ENCODE results near the gene FAM3B.
"Not testable (repeated sequence)": the region's sequence is repeated elsewhere in the genome, so short reads cannot be mapped to it uniquely, and the experiment has no call there.

FAM3B gene, protein sequence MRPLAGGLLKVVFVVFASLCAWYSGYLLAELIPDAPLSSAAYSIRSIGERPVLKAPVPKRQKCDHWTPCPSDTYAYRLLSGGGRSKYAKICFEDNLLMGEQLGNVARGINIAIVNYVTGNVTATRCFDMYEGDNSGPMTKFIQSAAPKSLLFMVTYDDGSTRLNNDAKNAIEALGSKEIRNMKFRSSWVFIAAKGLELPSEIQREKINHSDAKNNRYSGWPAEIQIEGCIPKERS

DNA sequence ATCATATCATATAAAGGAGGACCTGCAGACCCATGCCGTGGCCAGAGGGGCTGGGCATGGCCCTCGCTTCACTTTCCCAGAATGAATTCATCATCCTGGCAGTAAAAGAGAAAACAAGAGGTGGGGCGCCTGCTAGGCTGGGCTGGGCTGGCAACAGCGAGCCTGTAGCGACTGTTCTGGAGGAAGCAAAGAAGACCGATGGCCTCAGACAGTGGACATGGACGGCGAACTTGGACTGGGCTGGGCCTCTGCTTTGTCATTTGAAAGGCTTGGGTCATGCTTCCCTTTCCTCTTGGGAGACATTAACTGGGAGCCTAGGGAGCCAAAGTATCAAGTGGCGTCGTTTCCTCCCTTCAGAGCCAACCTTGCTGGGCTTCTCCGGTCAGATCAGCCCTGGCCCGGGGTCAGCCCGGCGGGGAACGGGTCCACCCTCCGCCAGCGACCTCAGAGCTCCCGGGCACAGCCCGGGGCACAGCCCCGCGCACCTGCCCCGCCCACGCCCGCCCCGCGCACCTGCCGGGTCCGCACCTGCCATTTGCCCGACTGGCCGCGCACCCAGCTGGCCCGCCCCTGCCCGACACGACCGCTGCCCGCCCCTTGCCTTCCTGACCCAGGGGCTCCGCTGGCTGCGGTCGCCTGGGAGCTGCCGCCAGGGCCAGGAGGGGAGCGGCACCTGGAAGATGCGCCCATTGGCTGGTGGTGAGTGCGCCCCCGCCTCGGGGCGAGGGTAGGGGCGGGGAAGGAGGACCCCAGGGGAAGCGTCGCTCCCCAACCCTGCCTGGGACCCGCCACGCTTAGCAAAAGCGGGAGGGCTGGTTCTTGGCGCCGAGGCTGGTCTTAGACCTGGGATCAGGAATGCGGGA lies at the start of gene FAM3B:
FAM3B (plus strand) TSS at position 602 of the 863 bp plus-strand sequence; CDS start at position 681, 79 bp downstream.
- no peak for DNase-seq (ENCODE audit: low read depth, low spot score)

DNA sequence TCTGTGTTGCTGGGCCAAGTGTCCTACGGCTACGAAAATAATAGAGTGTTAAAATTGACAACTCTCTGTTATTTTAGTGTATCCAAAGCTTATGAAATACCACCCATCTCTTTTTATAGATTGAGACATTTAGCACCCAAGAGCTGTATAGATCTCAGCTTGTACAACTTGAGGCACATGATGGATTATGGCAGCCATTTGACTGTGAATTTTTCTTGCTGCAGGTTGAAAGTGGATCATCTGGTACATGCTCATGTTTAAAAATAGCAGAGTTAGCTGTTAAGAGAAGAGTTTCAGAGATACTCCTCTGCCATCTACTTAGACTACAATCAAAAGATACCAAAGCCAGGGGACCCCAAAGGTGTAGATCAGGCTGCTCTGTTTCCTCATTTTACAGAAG lies 49.3 kb upstream of the FAM3B start:
- DNase-seq (ENCODE audit: low read depth, low spot score): no peak

DNA sequence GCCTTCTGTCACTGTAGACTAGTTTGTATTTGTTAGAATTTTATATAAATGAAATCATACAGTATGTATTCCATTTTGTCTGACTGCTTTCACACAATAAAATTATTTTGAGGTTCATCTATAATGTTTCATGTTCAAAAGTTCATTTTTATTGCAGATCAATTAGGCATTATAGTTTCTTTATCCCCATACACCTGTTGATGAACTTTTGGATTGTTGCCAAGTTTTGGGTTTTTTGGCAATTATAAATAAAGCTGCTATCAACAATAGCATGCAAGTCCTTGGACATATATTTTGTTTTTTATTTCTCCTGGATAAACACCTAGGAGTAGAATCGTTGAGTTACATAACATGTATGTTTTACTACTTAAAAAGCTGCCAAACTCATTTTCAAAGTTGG lies 47.1 kb upstream of the FAM3B start:
- DNase-seq (ENCODE audit: low read depth, low spot score): no peak

DNA sequence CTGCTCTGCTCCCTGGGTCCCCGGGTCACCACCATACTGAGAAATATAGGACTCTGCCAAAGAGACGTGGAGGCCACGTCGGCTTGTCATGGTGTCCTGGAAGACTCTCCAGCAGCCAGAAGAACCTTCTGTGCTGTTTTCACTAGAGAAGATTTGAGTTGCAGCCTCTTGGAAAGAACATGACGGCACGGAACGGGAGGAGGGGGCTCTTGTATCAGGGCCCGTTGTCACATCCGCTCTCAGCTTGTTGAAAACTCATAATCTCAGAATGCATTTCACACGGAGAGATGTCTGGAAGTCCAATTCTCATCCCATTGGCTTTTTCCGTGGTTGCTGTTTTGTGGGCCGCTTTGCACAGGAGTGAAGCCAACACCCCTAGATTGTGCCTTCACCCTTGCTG lies 39.4 kb upstream of the FAM3B start:
- DNase-seq (ENCODE audit: low read depth, low spot score): no peak

DNA sequence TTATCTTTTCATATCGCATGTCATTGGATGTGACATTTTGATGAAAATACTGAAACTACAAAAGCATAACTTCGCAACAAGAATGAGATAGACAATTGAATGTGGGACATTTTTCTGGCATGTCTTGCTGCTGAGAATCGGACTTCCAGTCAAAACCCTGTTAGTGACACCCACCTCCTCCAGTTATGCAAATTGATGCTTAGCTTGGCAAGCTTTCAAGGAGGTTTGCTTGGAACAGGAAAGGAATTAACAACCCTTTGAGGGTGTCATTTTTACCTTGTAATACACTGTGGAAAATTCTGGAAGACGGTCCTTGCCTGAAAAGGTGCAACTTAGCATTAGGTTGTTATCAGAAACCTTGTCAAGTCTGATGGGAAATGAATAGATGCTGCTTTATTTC lies 38.8 kb upstream of the FAM3B start:
- DNase-seq (ENCODE audit: low read depth, low spot score): no peak

DNA sequence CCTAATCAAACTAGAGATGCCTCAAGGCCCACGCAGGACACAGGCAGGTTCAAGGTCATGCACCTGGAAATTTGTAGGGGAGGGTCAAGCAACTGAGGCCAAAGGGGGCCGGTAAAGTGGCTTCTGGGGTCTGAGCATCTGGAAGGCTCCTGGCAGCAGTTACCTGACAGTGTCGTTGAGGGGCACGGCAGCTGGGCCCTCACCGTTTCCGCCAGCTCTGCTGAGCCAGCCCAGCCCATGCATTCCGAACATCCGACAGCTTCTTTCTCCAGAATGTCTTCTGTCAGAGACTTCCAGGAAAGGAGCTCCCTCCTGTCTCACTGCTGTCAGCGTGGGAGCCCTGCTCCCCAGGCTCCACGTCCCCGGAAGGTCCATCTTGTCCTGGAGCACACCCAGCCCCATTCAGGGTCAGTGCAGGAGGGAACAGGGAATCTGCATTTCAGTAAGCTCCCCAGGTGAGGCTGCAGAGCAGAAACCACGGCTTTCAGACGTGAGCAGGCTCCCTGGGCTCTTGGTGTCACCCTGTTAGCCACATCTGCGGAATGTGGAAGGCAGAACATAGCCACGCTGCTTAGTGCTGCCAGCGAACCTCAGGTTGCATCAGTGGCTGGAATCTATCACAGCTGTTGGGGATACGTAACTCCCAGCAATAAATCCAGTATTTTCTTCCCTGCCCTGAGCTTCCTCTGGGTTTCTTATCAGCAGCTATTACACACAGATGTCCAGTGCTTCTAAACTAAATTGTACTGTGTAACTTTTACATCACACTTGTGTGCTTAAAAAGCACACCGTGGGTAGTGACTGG lies 36.3 kb upstream of the FAM3B start:
- DNase-seq (ENCODE audit: low read depth, low spot score): no peak

DNA sequence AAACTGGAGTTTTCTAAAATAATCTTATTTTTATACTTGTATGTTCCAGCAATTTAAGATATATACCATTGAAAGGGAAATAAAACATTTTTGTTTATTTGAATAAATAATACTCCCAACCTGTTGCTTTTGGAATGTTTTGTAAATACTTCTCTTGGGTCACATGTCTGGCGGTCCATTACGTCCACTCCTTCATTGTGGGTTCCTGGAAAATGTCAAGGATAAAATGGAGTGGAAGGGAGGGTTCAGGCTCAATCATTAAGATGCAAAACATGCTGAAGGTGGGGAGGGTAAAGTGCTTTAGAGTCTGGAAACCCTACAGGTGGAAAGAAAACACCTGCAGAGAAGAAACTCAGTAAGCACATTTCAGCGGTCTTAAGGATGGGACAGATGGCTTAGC lies 34.2 kb upstream of the FAM3B start:
- no peak for DNase-seq (ENCODE audit: low read depth, low spot score)

DNA sequence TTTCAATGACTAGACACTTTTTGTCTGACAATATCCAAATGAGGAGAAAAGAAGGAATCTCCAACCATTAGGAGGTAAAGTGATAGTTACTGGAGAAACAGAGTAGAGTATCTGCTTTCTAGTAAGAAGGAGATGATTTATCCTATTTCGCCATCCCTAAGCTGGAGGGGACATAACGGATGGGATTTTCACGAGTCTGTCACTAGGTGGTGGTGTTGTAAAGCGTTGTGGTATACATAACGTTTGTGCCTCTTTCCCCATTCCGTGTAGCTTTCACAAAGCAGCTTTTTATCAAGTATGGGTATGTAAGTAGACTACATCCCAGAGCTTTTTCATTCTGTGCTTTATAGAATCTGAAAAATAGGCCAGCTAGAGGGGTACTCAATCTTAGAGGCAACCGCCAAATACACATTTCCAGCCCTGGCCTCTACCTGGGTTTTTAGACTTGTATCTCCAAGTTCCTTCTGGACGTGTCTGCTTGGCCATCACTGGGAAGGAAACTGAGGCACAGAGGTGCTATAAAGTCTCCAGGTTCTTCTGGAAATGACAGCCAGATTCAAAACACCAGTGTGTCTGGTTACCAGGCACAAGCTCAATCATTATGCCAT lies 33.3 kb upstream of the FAM3B start:
- DNase-seq (ENCODE audit: low read depth, low spot score): peak; percentile 55

DNA sequence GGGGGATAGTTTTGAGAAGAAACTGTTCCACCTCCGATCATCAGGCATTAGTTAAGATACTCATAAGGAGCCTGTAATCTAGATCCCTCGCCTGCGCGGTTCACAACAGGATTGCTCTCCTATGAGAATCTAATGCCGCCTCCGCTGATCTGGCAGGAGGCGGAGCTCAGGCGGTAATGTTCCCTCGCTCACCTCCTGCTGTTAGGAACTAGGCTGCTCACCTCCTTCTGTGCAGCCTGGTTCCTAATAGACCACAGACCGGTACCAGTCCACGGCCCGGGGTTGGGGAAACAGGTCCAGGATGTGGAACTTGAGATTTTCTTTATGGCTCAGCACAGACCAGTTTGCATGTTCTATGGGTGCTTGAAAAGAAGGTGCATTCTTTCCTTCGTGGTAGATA lies 27.2 kb upstream of the FAM3B start:
- no peak for DNase-seq (ENCODE audit: low read depth, low spot score)

DNA sequence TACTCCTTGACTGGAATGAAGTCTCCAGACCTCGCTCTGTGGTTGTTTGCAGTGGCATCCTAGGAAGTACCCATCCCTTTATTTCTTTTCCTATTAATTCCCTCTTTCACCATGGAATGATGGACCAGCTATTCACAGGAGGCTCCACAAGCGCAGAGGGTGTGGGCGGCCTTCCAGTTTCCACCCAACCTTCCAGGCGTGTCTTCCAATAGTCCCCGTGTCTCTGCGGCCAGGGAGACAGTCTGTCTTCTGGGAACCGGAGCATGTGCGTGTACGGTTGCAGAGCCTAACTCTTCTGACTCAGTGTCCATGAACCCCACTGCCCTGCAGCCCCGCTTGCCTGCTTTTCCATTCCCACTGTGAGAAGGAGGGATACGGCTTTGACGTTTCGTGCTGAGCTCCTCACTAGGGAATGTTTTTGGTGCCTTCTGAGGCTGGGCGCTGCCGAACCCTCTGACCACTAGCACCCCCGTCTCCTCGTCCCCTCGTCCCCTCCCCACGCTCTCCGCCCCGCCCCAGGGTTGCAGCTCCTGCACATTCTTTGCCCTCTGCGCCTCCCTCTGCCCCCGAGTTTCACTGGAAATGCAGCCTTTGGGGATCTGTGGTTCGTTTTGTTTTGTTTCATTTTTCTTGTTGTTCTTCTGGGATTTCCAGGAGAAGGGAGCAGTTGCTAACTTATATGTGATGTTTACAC lies 26.3 kb upstream of the FAM3B start:
- no peak for DNase-seq (ENCODE audit: low read depth, low spot score)

DNA sequence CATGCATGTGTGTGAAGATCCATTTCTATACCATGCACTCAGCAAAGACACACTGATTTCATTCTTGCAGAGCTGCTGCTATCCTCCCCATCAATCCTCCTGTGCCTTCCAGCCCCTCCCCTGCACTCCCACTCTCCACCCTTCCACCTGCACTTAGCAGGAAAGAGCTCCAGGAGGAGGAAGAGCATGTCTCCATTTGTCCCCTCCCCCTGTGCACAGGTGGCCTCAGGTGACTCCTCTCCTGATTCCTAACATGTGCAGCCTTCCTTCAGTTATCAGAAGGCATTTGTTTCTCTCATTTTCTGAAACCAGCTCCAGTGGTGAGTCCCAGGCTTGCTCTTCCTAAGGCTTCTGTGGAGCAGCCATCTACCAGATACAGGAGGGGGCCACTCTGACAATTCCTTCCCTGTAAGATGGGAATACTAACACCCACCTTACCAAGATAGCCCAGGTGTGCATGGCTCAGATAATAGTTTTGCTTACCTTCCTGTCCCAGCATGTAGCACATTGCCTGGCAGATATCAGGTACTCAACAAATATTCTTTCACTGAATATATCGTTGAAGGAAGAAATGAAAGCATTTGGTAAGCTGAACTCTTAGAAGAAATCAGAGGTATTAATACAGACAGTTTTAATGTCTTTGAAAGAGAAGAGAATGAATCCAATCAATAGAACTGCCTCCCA lies 21.9 kb upstream of the FAM3B start:
- no peak for DNase-seq (ENCODE audit: low read depth, low spot score)

DNA sequence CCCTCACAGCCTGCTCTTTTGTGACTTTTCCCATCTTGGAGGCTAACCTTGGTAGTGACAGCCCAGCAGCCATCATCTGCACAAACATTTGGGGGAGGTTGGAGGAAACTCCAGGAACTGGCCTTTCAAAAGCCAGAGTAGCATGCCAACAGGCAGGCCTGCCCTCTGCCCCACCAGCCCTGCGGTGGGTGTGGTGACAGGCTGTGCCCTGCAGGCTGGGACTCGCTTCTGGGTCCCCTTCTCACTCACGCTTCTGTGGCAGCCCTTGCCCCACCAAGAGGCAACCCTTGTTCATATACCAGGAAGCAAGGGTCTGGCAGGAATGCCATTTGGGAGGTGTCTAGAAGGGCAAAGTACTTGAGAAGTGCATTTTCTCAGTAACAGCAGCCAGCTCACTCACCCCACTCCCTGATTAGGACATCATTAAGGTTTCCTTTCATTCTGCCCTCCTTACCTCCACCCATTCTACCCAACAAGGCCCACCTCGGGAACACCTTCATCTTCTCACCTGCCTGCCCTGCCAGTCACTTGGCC lies 20.8 kb upstream of the FAM3B start:
- no peak for DNase-seq (ENCODE audit: low read depth, low spot score)

DNA sequence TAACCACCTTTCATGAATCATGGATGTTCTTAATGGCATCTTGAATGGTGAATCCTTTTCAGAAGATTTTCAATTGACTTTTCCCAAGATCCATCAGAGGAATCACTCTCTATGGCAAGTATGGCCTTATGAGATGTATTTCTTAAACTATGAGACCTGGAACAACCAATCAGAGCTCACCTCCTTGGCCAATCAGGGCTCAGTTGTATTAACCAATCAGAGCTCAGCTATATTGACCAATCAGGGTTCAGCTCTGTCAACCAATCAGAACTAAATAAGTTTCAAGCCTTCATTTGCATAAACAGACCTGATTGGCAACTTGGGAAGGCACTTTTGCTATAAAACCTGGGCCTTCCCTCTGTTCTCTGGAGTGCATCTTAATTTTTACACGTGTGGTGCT lies 13.6 kb upstream of the FAM3B start:
- DNase-seq (ENCODE audit: low read depth, low spot score): no peak

DNA sequence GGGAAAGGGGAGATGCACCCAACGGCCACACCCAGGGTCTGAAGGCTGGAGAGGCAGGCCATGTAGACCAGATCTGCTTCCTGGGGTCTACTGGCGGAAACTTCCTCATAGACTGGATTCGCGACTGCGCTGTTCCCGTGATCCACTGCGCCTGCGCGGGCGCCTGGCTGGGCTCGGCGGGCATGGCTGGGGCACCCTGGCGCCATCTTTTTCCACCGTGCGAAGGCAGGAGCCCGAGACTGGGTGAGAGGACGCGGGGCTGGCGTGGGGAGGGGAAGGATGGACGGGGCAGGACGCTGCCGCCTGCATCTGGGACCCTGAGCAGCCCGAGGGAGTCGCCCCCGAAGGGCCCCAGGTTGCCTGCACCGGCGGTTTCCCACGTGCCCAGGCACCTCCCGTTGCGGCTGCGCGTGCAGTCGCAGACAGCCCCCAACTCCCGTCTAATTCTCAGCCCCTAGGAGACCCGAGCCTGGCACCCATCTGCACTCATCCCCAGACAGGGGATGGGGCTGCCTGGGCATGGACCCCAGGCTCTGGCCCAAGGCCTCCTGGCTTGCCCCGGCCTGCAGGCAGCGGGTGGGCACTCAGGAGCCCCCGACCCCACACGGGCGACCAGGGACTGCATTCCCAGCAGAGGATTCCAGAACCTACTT lies 12.4 kb upstream of the FAM3B start:
- no peak for DNase-seq (ENCODE audit: low read depth, low spot score)

DNA sequence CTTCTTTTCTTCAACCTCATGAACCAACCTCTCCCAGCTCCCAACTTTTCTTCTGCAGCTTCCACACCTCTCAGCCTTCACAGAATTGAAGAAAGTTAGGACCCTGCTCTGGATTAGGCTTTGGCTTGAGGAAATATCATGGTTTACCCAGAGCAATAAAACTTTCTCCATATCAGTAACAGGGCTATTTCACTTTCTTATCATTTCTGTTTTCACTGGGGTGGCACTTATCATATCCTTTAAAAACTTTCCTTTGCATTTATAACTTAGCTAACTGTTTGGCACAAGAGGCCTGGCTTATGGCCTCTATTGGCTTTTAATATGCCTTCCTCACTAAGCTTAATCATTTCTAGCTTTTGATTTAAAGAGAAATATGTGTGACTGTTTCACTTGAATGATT lies 9.4 kb upstream of the FAM3B start:
- no peak for DNase-seq (ENCODE audit: low read depth, low spot score)

DNA sequence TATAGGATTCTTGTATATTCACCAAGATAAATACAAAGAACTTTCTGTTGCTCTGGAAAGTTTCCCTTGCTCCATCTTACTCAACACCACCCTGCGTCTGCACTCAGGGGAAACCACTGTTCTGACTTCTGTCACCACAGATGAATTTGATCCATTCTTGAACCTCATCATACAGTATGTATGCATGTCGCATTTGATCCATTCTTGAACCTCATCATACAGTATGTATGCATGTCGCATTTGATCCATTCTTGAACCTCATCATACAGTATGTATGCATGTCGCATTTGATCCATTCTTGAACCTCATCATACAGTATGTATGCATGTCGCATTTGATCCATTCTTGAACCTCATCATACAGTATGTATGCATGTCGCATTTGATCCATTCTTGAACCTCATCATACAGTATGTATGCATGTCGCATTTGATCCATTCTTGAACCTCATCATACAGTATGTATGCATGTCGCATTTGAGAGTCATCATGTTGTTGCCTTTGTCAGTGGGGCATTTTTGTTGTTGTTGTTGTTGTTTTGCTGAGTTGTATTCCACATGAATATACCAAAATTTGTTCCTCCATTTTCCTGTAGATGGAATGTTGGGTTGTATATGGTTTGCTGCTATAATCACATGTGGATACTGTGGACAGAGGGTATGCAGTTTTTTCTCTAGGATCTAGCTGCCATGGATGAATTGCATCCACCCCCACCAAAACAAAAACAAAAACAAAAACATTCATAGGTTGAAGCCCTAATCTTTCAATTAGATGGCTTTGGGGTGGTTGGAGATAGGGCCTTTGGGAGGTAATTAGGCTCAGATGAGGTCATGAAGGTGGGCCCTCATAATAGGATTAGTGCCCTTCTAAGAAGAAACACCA lies 3.1 kb upstream of the FAM3B start:
- DNase-seq (ENCODE audit: low read depth, low spot score): not testable (repeated sequence)

DNA sequence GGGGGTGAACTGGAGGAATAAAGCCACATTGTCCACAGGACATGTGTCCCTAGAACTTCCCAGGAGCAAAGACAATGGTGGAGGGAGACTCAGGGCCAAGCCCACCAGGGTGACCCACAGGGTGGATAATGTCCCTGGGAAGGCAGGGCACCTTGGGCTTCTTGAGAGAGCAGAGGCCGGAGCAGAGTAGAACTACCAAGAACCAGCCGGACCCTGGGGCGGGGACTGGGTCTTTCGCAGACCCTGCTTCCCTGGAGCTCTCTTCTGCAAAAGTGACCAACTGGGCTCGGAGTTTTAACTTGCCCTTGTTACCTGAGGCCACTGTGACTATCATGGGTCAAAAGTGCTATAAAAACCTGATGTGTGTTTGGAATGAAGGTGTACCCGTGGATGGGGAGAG lies 875 bp upstream of the FAM3B start:
- DNase-seq (ENCODE audit: low read depth, low spot score): no peak

DNA sequence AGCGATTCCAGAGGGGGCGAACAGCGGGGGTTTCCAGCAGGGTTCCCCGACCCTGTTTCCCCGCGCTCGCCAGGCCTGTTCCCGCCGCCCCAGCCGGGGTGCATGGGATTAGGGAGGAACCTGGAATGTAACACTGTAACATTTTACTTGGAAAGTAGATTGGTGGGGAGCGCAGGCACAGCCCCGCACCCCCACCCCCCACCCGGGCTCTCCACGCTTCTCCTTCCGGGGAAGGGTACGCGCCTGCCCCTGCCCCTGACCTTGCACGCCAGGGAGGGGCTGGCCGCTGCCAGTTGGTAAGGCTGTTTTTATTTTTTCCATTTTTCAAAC lies 427 bp downstream of the FAM3B start:
- DNase-seq (ENCODE audit: low read depth, low spot score): no peak

DNA sequence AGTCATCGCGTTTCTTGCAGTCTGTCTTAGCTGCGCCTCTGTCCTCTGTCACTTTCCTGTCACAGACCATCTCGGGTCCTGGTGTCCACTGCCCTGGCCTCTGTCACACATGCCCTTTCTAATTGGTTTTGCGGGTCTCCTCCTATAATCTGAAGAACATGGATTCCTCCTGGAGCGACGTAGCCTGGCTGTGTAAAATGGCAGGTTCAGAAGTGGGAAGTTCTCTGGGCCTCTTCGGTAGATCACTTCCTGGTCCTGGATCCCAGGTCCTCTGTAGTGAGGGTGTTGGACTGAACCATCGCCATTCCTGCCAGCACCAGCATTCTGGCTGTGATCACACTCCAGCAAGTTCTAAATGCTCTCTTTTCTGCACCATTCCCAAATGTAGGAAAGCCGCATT lies 857 bp downstream of the FAM3B start:
- DNase-seq (ENCODE audit: low read depth, low spot score): no peak

Data from smooth muscle cell of the brain vasculature (primary cell).